Spleen (tissue), 7 donors: ENCODE measurements around the gene ERCC2.

Experiments used
- POLR2A ChIP-seq, 3 donors: fragments of 450-650 bp; IDR thresholded peaks; one replicate each; pipeline ENCODE4 v1.5.1; 2017; ENCODE audit warnings: antibody characterized with exemption in 3 of 3, mild to moderate bottlenecking in 1 of 3
- POLR2AphosphoS5 ChIP-seq, 3 donors: sonication (generic); formaldehyde crosslinking; IDR thresholded peaks; one replicate each; pipeline ENCODE4 v1.5.1; 2017; ENCODE audit warnings: antibody characterized with exemption in 3 of 3
- TF ChIP-seq, protein P1 (sequence below), 11 experiments: fragments of 200-600 bp in 7 of 11; fragments of 450-650 bp in 4 of 11; sonication (generic) in 4 of 11; IDR thresholded peaks in 8 of 11; conservative IDR thresholded peaks in 3 of 11; 1 replicate in 7 of 11; 2 replicates in 4 of 11; pipeline versions ENCODE4 v1.4.0 to v1.8.0; 2016 to 2021; ENCODE audit warnings: antibody characterized with exemption in 11 of 11, inconsistent platforms in 4 of 11, mild to moderate bottlenecking in 1 of 11
- donor health status: DM: no; HTN: no; CAD: no; lungs with moderate emphysema.
- donor health status: DM: no; HTN: no; CAD: no.
- donor health status: DM: no; HTN: no; CAD: no.

DNA sequence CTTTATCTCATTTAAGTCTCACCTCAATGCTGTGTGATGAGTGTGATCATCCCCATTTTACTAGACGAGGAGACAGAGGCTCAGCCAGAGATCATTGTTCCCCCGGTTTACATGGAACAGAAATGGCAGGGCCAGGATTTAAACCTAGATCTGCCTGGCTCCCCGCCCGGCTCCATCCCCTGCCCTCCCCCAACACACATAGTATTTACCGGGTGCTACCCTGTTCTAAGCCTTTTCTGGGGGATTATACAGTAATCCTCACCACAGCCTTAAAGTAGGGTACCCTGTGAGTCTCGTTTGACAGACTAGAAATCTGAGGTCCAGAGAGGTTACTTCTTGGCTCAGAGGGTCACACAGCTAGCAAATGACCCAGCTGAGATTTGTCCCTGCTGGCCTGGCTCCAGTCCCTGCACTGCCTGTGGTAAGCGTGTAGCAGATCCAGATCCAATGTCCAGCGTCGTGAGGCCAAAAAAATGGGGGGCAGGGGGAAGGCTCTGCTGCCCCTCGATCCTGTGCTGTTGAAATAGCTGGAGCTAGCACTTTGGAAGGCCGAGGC lies 33.6 kb downstream of the ERCC2 start:
- TF ChIP-seq, protein P1, sequence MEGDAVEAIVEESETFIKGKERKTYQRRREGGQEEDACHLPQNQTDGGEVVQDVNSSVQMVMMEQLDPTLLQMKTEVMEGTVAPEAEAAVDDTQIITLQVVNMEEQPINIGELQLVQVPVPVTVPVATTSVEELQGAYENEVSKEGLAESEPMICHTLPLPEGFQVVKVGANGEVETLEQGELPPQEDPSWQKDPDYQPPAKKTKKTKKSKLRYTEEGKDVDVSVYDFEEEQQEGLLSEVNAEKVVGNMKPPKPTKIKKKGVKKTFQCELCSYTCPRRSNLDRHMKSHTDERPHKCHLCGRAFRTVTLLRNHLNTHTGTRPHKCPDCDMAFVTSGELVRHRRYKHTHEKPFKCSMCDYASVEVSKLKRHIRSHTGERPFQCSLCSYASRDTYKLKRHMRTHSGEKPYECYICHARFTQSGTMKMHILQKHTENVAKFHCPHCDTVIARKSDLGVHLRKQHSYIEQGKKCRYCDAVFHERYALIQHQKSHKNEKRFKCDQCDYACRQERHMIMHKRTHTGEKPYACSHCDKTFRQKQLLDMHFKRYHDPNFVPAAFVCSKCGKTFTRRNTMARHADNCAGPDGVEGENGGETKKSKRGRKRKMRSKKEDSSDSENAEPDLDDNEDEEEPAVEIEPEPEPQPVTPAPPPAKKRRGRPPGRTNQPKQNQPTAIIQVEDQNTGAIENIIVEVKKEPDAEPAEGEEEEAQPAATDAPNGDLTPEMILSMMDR (IDR thresholded peaks at IDR 0.05 in 8 of 11, conservative IDR thresholded peaks at IDR 0.05 in 3 of 11) = no peak
- TF ChIP-seq POLR2AphosphoS5 (IDR thresholded peaks at IDR 0.05) (no peak), POLR2A (IDR thresholded peaks at IDR 0.05) (no peak)
